Hepatocyte (in vitro differentiated cells): ENCODE measurements around the gene MAP2K7. TPM values are rescaled to one million over a fixed set of nuclear protein-coding genes. Genes with fewer than 3 reads are reported as not detected.
A peak's percentile ranks its signal among the peaks of the same experiment; 100 is the strongest.

ENCODE experiments used
- DNase-seq: peaks from one replicate; pipeline ENCODE4 v3.0.0-alpha.2; 2016; ENCODE audit warnings: low spot score
- H2AFZ ChIP-seq: fragments of 200-600 bp; sonication (generic); 2 replicates; pipeline ENCODE4 v1.6.0; 2016; ENCODE audit warnings: antibody characterized with exemption, mild to moderate bottlenecking
- H3K27ac ChIP-seq: fragments of 200-600 bp; sonication (generic); 2 replicates; pipeline ENCODE4 v1.5.1; 2016; ENCODE audit warnings: mild to moderate bottlenecking
- H3K27me3 ChIP-seq: fragments of 200-600 bp; sonication (generic); 2 replicates; pipeline ENCODE4 v1.6.1; 2016
- H3K36me3 ChIP-seq: fragments of 200-600 bp; sonication (generic); replicated peaks from 2 replicates; pipeline ENCODE4 v1.5.1; 2016; ENCODE audit warnings: low read depth; ENCODE audit not compliant: insufficient read depth
- H3K4me1 ChIP-seq: fragments of 200-600 bp; sonication (generic); 2 replicates; pipeline ENCODE4 v1.5.1; 2016; ENCODE audit warnings: mild to moderate bottlenecking, moderate library complexity; ENCODE audit not compliant: insufficient read depth
- H3K4me2 ChIP-seq: fragments of 200-600 bp; sonication (generic); 2 replicates; pipeline ENCODE4 v1.6.0; 2016
- H3K4me3 ChIP-seq: fragments of 200-600 bp; sonication (generic); 2 replicates; pipeline ENCODE4 v1.5.1; 2016; ENCODE audit warnings: mild to moderate bottlenecking
- H3K79me2 ChIP-seq: fragments of 200-600 bp; sonication (generic); 2 replicates; pipeline ENCODE4 v1.6.0; 2017; ENCODE audit warnings: mild to moderate bottlenecking
- H3K9me2 ChIP-seq: fragments of 200-600 bp; sonication (generic); replicated peaks from 2 replicates; pipeline ENCODE4 v1.6.0; 2017; ENCODE audit warnings: mild to moderate bottlenecking; ENCODE audit not compliant: insufficient read depth
- H3K9me3 ChIP-seq: fragments of 200-600 bp; sonication (generic); 2 replicates; pipeline ENCODE4 v1.5.1; 2016; ENCODE audit warnings: low read depth, mild to moderate bottlenecking
- H4K20me1 ChIP-seq: fragments of 200-600 bp; sonication (generic); 2 replicates; pipeline ENCODE4 v1.6.0; 2016; ENCODE audit warnings: mild to moderate bottlenecking; ENCODE audit not compliant: insufficient read depth, poor library complexity, severe bottlenecking
- CTCF ChIP-seq: fragments of 200-600 bp; sonication (generic); IDR thresholded peaks from 2 replicates; pipeline ENCODE4 v1.5.1; 2016; ENCODE audit warnings: antibody characterized with exemption, mild to moderate bottlenecking; ENCODE audit not compliant: poor library complexity
- EZH2 ChIP-seq: fragments of 200-600 bp; sonication (generic); IDR thresholded peaks from 2 replicates; pipeline ENCODE4 v1.6.1; 2016; ENCODE audit warnings: antibody characterized with exemption, mild to moderate bottlenecking, borderline replicate concordance
- EZH2phosphoT487 ChIP-seq: fragments of 200-600 bp; sonication (generic); IDR thresholded peaks from one replicate; pipeline ENCODE4 v1.6.1; 2018; ENCODE audit warnings: antibody characterized with exemption, mild to moderate bottlenecking, low read depth, moderate library complexity; ENCODE audit not compliant: unreplicated experiment, severe bottlenecking
- WGBS: methylation state at CpG from one replicate; pipeline ENCODE4 v1.1.6; 2016; ENCODE audit warnings: low lambda C conversion rate; ENCODE audit errors: missing lambda C conversion rate; 5-methylcytosine and 5-hydroxymethylcytosine counted together
- polyA plus RNA-seq: library from polyadenylated mRNA; unstranded; fragments of >200 nt; fragmentation: Nextera tagmentation; extraction: Ambion mirVana; gene quantifications from 2 replicates; pipeline ENCODE4 v1.2.1, GENCODE V29; 2016
- total RNA-seq: library from RNA; depleted of rRNA; stranded (reverse); fragments of >200 nt; gene quantifications from 2 replicates; pipeline ENCODE4 v1.2.3, GENCODE V29; 2014

Gene MAP2K7
- total and polyA plus RNA-seq, 2 experiments from 2014 or later: 12.8 to 13.6 TPM

GRCh38 chr19:7862413-7862951 is 41.2 kb upstream of the MAP2K7 start:
- Histone ChIP-seq H3K4me2 (peak overlapping the region; percentile 90), H3K36me3 (no peaks in the 10 kb centered on the region)

GRCh38 chr19:7863157-7863970 is 40.3 kb upstream of the MAP2K7 start:
- Histone ChIP-seq H3K27me3 (peaks cover 10% of the 10 kb centered on the region), H3K36me3 (no peaks in the 10 kb centered on the region), H3K4me3 (no peak overlapping the region), H3K79me2 (no peaks in the 10 kb centered on the region), H3K4me2 (peak overlapping the region; percentile 90), H3K9me2 (no peaks in the 10 kb centered on the region), H3K4me1 (peaks cover 6% of the 10 kb centered on the region), H4K20me1 (no peaks in the 10 kb centered on the region), H2AFZ (no peak overlapping the region), H3K9me3 (no peaks in the 10 kb centered on the region), H3K27ac (no peak overlapping the region)
- TF ChIP-seq CTCF (no peak), EZH2 (no peak), EZH2phosphoT487 (no peak)
- WGBS: 64% methylated on average over 55 of the region's 83 CpGs
- DNase-seq: no peak

More at GRCh38 chr19:7862413-7862951, 41.2 kb upstream of the MAP2K7 start:
- Histone ChIP-seq H3K4me1 (peaks cover 6% of the 10 kb centered on the region), H3K9me2 (no peaks in the 10 kb centered on the region), H2AFZ (no peak overlapping the region), H3K27ac (no peak overlapping the region), H3K4me3 (no peak overlapping the region), H3K79me2 (no peaks in the 10 kb centered on the region), H4K20me1 (no peaks in the 10 kb centered on the region), H3K9me3 (no peaks in the 10 kb centered on the region), H3K27me3 (peaks cover 10% of the 10 kb centered on the region)
- WGBS: under 1% methylated on average over 17 of the region's 67 CpGs
- TF ChIP-seq EZH2phosphoT487: no peak
- TF ChIP-seq EZH2: no peak
- TF ChIP-seq CTCF: no peak
- peak; percentile 93 for DNase-seq

GRCh38 chr19:7863971-7864689 is 39.5 kb upstream of the MAP2K7 start:
- 92% methylated on average over 21 of the region's 21 CpGs for WGBS
- no peak overlapping the region for H2AFZ ChIP-seq
- H3K4me2 ChIP-seq: no peak overlapping the region
- H3K9me3 ChIP-seq: no peaks in the 10 kb centered on the region
- H3K79me2 ChIP-seq: no peaks in the 10 kb centered on the region
- H3K27me3 ChIP-seq: peaks cover 10% of the 10 kb centered on the region
- no peaks in the 10 kb centered on the region for H3K9me2 ChIP-seq
- H4K20me1 ChIP-seq: no peaks in the 10 kb centered on the region
- no peaks in the 10 kb centered on the region for H3K36me3 ChIP-seq
- TF ChIP-seq EZH2phosphoT487 (no peak), CTCF (no peak), EZH2 (no peak)
- no peak overlapping the region for H3K27ac ChIP-seq
- peaks cover 6% of the 10 kb centered on the region for H3K4me1 ChIP-seq
- no peak for DNase-seq
- H3K4me3 ChIP-seq: no peak overlapping the region
